Activated CD8-positive, alpha-beta memory T cell treated with anti-CD3 and anti-CD28 coated beads, Interleukin-2, amount 50 U/mL, for 1 hour (primary cell): ENCODE measurements around the gene HCN2.
"Not testable (repeated sequence)": the region's sequence is repeated elsewhere in the genome, so short reads cannot be mapped to it uniquely, and the experiment has no call there.

Source experiments
- DNase-seq: peaks from one replicate; pipeline ENCODE4 v3.0.0-alpha.2; 2020; ENCODE audit errors: extremely low read depth

HCN2 gene

DNA sequence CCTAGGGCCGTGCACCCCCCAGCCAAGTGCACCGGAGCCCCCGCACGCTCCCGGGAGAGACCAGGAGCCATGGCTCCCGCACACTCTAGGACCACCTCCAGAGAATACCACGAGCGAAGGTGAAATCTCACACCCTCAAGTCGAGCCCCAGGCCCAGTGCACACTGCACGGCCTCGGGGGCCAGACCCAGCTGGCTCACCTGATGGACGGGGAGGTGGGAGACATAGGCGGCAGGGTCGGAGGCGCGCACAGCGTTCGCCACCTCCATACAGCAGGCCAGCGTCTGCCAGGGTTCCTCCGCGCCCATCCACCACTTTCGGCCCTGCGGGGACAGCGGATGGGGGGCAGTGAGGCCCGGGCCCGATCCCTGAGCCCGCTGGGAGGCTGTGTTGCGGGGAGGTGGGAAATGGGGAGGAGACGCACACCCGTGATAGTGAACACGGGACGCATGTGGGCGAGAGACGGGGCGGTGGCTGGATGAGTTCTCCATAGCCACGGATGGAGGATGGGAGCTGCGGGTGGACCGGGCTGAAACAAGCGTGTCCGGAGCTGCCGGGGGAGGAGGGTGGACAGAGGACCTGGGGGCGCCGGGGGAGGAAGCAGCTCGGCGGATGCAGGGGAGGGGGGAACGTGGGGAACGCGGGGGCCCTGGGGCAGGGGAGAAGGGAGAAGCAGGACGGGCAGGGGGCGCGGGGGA is 30.6 kb downstream of the HCN2 start:
- DNase-seq = no peak

DNA sequence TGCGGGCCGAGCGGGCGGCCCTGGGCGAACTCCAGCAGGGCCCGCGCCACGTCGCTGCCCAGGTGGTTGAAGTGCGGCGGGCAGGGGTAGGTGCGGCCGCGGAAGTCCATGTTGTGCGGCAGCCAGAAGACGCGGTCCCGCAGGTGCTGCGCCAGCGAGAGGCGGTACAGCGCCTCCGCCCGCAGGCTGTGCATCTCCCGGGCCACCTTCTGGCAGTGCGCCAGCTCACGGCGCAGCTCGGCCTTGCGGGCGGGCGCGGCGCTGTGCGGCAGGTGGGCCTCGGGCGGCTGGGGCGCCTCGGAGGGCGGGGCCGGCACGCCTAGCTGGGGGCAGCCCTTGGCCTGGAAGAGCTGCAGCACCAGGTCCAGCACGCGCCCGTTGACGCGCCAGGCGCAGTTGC is 31.5 kb downstream of the HCN2 start:
- not testable (repeated sequence) for DNase-seq

DNA sequence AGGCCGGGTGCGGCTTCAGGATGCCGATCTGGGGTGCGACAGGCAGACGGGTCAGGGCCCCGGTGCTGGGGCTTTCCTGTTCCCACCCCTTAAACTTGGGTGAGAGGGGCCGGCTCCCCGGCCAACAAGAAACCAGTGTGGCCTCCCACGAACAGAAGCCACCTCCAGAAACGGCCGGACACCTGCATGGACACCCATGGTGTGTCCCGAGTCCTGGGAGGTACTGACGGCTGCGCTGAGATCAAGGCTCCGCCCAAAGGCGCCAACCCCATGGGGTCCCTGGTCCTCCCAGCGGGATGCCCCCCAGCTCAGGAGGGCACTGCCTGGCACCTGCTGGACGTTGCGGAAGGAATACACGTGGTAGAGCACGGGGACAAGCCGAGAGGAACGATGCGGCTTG is 32.1 kb downstream of the HCN2 start:
- no peak for DNase-seq

DNA sequence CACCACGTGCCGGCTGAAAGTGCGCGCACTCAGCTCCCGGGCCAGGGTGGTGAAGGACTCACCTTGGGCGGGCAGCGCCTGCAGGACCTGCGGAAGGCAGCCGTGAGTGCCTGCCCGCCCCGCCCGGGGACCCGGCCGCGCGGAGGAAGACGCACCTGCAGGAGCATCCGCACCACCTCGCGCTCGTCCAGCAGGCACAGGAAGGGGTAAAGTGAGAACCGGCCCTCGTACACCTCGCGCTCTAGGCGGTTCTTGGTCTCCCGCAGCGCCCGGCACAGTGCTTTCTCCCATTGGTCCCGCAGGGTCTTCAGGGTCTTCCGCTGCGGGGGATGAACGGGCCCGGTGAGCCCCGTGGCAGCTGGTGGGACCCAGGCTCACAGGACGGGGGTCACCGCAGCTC is 33.0 kb downstream of the HCN2 start:
- no peak for DNase-seq

DNA sequence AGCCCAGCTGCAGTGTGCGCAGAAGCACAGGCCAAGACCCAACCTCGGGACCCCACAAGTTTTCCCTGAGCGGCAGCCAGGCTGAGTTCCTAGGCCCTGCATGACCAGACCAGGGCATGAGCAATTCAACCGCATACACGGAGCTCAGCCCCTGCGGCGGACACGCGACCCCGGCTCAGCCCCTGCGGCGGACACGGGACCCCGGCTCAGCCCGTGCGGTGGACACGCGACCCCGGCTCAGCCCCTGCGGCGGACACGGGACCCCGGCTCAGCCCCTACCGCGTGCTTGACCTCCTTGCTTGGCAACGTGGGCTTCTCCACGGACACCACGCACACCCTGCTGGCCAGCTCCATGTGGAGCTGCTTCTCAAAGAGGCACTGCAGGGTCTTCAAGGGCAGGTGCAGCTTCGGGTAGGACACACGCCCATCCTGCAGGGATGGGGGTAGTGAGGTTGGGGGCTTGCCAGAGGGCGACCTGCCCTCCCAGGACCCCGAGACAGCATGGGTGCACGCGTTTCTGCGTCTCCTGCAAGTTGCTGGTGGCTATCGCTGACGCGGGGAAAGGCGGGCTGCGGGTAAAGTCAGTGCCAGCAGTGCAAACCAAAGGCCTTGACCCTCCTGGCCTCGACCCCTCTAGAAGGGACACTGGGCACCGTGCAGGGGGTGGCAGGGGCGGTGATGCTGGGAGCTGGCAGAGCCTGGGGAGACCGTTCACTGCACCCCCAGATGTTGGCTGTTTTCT is 33.7 kb downstream of the HCN2 start:
- no peak for DNase-seq

DNA sequence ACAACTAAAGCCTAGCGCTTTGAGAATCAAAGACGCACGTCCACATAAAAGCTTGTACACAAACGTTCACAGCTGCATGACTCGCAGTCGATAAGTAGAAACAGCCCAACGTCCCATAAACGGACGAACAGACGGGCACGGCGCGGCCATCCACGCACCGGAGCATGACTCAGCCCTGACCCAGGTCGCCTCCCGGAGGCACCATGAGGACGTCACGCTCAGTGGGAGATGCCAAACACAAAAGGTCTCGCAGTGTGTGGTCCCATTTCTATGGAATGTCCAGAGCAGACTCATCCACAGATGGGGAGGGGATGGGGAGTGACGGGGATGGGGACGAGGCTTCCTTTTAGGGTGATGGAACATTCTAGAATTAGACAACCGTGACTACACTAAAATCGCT is 34.3 kb downstream of the HCN2 start:
- no peak for DNase-seq

DNA sequence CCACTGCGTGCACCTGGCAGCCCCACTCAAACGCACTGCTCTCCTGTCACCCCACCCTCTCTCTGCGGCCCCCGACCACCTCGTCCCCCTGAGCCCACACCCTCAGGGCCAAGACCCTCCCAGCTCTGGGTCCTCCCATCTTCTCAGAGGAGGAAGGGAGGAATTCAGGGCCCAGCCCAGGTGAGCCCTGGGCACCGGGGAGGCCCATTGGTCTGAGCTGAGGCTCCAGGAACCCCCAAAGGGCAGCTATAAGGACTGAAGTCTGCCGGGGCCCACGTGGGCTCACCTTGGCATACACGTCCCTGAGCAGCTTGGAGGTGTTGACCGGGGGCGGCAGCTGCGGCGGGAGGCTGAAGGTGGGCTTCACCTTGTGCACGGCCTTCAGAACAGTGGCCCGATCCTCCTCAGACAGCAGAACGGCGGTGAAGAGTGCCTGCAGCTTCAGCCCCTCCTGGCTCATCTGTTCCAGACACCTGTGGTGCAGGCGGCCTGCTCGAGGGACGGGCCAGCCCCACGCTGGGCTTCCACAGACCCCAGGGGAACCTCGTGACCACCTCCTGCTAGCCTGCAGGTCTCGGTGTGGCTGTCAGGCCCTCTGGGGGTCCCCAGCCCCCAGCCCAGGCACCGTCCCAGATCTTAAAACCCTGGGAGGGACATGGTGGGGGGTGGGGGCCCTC is 34.9 kb downstream of the HCN2 start:
- no peak for DNase-seq

DNA sequence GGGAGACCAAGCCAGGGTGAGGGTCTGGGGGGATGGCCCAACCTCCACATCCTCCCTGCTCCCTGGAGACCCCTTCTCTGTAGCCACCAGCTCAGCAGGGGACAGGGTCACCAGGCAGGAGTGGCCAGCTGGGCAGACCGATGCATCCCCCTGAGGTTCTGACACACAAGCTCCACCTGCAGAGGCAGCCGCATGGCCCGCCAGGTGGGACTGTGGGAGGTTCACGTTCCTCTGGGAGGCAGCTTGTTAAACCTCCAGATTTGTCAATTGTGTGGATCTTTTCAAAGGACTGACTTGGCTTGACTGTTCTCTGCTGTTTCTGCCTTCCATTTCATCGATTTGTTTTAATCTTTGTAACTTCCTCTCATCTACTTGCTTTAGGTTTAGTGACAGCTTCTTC is 35.6 kb downstream of the HCN2 start:
- no peak for DNase-seq

DNA sequence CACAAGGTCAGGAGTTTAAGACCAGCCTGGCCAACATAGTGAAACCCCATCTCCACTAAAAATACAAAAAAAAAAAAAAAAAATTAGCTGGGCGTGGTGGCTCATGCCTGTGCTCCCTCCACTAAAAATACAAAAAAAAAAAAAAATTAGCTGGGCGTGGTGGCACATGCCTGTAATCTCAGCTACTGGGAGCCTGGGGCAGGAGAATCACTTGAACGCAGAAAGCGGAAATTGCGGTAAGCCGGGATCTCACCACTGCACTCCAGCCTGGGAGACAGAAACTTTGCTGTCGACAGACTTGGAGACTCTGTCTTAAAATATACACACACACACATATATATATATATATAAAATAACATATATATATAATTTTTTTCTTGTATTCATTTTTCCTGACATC is 36.9 kb downstream of the HCN2 start:
- not testable (repeated sequence) for DNase-seq

DNA sequence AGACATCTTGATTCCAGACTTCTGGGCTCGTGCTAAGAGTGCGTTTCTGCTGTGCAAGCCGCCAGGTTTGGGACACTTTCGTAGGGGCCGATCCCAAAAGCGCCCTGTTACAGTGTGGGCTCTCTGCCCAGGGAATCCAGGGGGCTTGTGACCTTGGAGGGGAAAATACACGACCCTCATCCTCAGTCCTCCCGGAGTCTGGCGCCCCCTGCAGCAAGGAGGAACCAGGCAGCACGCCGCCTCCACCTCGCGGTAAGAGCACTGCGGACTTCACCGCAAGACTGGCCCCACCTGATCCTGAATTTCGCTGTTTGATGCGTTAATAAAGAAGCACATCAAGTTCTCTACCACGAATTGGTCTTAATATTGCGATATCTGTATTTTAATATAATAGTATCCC is 38.5 kb downstream of the HCN2 start:
- DNase-seq = no peak

DNA sequence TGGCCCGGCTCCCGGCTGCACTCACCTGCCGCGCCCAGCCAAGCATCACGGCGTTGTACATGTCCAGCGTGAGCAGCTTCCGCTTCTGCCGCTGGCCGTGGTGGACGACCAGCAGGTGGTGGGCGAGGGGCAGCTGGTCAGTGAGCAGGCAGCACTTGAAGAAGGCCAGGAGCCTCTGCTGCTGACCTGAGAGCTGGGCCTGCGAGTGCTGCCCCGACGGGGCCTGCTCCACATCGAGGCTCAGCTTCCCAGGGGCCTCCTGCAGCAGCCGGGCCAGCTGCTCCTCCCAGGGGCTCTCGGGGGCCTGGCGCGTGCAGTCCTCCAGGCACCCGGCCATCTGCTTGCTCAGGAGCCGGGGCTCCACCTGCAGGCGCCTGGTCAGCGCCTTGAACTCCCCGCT is 39.8 kb downstream of the HCN2 start:
- not testable (repeated sequence) for DNase-seq

DNA sequence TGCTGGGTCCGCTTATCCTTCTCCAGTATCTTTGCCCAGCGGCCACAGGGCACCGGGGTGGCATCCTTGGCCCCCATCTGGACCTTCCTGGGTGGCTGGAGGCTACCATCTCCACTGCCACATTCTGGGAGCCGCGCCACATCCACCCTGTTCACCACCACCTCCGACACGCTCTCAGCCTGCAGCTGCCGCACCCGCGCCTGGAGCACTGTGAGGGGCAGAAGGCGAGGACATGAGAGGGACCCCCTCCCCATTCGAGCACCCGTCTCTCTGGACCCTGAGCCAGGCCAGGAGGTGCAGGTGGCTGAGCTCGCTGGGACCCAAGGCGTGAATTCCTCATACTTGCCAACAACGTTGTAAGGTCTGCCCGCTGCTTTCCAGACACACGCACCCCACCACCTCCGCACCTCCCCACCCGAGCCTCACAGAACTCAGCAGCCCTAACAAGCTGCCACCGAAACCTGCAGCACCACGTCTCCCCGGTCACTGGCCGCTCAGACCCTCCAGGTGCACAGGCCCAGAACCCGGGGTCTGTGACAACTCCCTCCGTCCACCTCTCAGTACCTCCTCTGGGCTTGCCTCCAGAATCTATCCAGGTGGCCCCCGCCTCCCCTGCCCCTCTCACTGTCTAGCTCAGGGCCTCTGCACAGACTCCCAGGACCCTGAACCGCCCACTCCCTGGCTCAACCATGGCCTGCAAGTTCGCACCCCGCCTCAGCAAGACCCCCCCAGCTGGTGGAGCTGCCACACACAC is 40.5 kb downstream of the HCN2 start:
- DNase-seq = no peak

DNA sequence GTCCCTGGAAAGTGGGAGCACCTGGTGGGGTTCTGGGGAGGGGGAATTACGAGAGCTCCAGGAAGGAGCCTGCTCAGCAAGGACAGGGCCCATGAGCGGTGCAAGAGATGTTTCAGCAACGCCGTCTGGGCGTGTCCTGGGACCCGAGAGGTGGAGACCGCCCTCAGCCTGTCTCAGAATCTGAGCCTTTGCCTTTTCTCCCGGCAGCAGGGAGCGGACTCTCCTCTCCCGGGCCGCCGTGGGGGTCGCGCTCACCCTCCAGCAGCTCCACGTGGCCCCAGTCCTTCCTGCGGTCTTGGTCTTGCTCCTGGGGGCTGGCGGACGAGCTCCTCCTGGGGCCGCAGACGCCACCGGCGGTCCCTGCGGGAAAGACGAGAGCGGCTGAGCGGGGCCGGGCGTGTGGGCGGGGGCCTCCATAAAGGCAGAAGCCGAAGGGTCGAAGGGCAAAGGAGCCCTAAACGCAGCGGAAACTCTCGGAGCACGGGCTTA is 42.9 kb downstream of the HCN2 start:
- DNase-seq = no peak

DNA sequence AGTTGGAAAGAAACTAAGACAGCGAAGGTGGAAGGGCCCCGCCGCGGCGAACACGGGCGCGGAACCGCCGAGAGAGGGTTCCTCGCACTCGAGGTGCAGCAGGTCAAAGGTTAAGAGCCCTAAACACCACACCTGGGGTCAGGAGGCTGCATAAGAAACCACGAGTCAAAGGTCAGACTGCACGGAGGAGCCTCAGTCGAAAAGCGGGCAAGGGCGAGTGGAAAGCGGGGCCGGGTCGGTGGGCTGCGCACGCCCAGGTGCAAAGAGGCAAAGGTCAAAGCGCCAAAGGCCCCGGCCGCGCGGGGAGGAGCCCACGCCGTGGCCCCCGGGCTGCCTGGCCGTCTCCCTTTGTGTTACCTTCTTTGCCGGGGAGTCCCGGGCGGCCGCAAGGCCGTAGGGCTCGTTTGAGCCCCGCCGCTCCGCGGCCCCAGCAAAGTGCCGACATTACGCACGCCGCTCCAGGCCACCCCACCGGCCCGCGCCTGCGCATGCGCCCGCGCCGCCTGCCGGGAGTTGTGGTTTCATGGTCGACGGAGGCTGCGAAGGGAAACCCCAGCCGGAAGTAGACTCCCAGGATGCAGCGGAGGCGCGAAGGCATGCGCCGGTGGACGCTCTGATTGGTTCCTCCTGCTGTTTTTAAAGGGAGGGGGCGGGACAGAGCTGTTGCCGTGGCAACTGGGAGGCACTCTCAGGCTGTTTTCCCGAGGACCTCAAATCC is 43.5 kb downstream of the HCN2 start, which contains the start of gene POLRMT:
TSS of gene POLRMT (minus strand) at position 470 of the 718 bp plus-strand sequence. CDS start at position 445, 25 bp downstream.
- peak; percentile 91 for DNase-seq

DNA sequence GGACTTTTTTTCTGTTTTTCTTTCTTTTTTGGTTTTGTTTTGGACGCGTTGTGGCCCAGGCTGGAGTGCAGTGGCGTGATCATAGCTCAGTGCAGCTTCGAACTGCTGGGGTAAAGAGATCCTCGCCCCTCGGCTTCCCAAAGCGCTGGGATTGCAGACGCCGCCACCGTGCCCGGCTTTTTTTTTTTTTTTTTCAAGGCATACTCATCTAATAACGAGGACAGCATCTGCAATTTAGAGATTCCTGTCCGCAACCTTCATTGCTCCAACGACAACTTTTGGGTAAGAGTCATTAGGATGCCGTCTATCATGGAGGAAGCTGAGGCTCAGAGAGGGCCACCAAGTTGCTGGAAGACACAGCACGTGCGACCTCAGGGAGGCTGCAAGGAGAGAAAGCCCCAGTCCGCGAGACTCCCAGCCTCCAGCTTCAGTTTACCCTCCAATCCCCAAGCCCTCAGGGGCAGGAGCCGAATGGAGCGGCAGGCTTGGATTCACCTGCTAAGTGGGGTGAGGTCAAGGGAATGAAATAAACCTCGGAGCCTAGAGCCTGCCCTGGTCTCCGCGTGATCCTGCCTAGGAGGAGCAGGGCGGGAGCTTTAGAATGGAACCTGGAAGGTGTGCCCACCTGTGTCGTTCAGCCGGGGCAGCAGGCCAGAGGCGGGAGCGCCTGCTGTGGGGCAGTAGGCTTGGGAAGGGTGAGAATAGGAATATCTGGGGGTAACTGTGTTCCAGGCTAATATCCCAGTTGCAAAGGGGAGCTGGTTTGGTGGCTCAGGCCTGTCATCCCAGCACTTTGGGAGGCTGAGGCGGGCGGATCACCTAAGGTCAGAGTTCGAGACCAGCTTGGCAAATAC is 44.3 kb downstream of the HCN2 start:
- DNase-seq = no peak

DNA sequence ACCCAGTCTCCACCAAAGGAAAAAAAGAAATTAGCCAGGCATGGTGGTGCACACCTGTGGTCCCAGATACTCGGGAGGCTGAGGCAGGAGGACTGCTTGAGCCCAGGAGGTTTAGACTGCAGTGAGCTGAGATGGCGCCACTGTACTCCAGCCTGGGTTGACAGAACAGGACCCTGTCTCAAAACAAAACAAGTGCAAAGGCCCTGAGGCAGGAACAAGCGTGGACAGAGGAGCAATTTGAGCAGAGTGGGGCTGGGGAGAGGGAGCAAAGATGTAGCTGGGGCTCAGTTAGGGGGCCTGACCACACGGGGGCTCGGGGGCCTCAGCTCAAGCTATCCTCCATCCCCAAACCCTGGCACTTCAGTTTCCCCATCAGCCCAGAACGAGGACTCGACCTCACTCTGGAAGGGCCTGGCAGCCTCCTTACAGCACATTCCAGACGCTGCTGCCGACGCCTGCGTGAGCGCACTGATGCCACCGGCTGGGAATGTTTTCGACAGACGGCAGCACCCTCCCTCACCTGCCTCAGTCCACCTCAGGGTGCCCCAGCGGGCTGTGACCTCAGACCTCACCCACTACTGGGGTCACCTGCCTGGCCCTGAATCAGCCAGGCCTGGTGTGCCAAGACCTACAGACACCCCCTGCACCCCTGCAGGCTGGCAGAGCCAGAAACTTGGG is 45.4 kb downstream of the HCN2 start:
- no peak for DNase-seq

DNA sequence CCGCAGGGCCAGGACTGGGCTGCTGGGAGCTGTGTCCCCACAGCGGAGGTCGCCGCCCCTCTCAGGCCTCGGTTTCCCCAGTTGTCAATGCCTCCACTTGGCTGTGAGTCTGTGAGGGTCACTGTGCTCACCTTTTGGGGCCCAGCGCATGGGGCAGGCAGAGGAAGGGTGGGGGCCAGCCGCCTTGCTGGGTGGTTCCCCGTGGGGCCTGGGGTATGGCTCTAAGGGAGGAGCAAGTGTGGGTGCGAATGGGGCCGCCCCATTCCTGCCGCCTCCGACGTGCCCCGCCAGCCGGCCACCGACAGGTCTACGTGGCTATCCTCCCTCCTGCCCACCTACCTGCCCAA is 49.2 kb downstream of the HCN2 start:
- no peak for DNase-seq

DNA sequence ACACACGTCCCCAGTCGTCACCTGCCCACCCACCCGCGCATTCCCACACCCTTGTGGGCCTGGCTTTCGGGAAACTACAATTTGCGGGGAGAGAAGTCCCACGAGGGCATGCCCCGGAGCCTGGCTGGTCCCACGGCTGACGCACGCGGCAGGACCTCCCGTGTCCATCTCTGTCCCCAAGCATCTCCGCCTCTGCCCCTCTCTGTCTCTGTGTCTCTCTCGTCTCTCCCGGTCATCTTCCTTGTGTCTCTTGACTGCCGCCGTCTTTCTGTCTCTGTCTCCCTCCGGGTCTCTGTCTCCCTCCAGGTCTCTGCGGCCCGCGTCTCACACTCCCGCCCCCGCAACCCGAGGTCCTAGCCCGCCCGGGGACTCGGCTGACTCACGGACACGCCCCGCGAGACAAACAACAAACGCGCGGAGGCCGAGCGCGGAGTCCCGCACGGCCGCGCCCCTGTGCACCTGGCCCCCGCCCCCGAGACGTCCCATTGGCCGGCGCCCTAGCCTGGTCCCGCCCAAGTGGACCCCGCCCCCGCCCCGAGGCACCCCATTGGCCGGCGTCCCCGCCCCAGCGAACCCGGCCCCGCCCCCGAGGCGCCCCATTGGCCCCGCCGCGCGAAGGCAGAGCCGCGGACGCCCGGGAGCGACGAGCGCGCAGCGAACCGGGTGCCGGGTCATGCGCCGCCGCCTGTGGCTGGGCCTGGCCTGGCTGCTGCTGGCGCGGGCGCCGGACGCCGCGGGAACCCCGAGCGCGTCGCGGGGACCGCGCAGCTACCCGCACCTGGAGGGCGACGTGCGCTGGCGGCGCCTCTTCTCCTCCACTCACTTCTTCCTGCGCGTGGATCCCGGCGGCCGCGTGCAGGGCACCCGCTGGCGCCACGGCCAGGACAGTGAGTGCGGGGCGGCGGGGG is 49.8 kb downstream of the HCN2 start, which contains the start of gene FGF22:
TSS of gene FGF22 (plus strand) at position 627 of the 908 bp plus-strand sequence. CDS start at position 674, 47 bp downstream.
- DNase-seq = peak; percentile 78

DNA sequence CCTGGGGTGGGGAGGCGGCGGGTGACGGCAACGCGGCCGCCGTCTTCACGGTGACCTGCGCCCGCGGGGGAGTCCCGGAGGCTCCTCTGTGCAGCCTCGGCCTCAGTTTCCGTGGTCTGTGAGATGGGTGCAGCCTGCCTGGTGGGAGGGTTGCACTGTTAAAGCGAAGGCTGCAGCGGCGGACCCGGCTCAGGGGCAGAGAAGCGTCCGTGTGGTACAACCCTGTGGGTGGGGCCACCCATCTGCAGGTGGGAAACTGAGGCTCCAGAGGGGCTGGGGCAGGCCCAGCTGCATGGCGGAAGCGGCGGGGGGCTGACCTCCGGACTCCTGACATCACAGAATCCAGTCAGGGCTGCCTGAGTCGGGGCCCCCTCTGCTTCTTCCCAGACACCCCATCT is 50.5 kb downstream of the HCN2 start:
- no peak for DNase-seq
